GM23338 (cell line): Measurements from ENCODE around the gene CENPP.

Source experiments
- CTCF ChIP-seq, 2 experiments: fragments of 200-600 bp in 1 of 2; sonication (generic) in 1 of 2; conservative IDR thresholded peaks; 2 replicates each; pipeline versions ENCODE4 v1.5.1 to v1.6.1; 2016 to 2017; ENCODE audit warnings: antibody characterized with exemption in 2 of 2, low read depth in 2 of 2, mild to moderate bottlenecking in 2 of 2, moderate library complexity in 1 of 2
- EZH2 ChIP-seq: fragments of 200-600 bp; sonication (generic); IDR thresholded peaks from one replicate; pipeline ENCODE4 v1.8.0; 2017; ENCODE audit warnings: antibody characterized with exemption, mild to moderate bottlenecking, low read depth; ENCODE audit not compliant: unreplicated experiment
- STAT1 ChIP-seq: IDR thresholded peaks from one replicate; pipeline ENCODE4 v1.6.1; 2016; ENCODE audit warnings: antibody characterized with exemption; ENCODE audit not compliant: unreplicated experiment

GRCh38 chr9:92494856-92495255, 169.1 kb downstream of the CENPP start:
- TF ChIP-seq CTCF (conservative IDR thresholded peaks at IDR 0.05; ENCODE audit: low read depth in 2 of 2) (no peak), EZH2 (no peak), STAT1 (no peak)
